Peyer's patch (tissue), 4 donors: ENCODE measurements around the gene UBAP1.

Experiments used
- POLR2A ChIP-seq, 2 donors: fragments of 450-650 bp; IDR thresholded peaks; one replicate each; pipeline ENCODE4 v1.5.1; 2017; ENCODE audit warnings: antibody characterized with exemption in 2 of 2, mild to moderate bottlenecking in 2 of 2, moderate library complexity in 2 of 2
- TF ChIP-seq, protein P1 (sequence below), 6 experiments: fragments of 450-650 bp in 4 of 6; fragments of 200-600 bp in 2 of 6; sonication (generic) in 1 of 6; IDR thresholded peaks; one replicate each; pipeline ENCODE4 v1.5.1; 2017 to 2019; ENCODE audit warnings: antibody characterized with exemption in 6 of 6, mild to moderate bottlenecking in 3 of 6, moderate library complexity in 1 of 6

DNA sequence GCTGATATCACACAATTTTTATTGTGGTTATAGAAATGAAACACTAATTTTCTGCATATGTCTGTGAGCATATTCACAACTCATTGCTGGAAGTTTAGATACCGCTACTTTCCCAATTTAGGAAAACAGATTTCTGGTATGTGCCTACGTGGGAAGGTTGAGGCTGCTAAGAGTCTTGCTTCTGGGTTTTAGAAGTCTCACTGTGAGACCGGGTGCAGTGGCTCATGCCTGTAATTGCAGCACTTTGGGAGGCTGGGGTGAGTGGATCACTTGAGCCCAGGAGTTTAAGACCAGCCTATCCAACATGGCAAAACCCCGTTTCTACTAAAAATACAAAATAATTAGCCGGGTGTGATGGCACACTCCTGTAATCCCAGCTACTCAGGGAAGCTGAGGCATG lies 39.6 kb downstream of the UBAP1 start:
- no peak for TF ChIP-seq POLR2A (IDR thresholded peaks at IDR 0.05)
- TF ChIP-seq, protein P1, sequence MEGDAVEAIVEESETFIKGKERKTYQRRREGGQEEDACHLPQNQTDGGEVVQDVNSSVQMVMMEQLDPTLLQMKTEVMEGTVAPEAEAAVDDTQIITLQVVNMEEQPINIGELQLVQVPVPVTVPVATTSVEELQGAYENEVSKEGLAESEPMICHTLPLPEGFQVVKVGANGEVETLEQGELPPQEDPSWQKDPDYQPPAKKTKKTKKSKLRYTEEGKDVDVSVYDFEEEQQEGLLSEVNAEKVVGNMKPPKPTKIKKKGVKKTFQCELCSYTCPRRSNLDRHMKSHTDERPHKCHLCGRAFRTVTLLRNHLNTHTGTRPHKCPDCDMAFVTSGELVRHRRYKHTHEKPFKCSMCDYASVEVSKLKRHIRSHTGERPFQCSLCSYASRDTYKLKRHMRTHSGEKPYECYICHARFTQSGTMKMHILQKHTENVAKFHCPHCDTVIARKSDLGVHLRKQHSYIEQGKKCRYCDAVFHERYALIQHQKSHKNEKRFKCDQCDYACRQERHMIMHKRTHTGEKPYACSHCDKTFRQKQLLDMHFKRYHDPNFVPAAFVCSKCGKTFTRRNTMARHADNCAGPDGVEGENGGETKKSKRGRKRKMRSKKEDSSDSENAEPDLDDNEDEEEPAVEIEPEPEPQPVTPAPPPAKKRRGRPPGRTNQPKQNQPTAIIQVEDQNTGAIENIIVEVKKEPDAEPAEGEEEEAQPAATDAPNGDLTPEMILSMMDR (IDR thresholded peaks at IDR 0.05), result no peak
